DOHH2 (cell line): Measurements from ENCODE around the gene RPS15A.

ENCODE experiments used
- H3F3A ChIP-seq: fragments of 200-600 bp; sonication (generic), shearing (Covaris generic); 2 replicates; pipeline ENCODE4 v1.6.0; 2016; ENCODE audit warnings: antibody characterized with exemption, mild to moderate bottlenecking; ENCODE audit not compliant: control insufficient read depth, insufficient read depth
- H3K27ac ChIP-seq: fragments of 200-600 bp; sonication (generic); 2 replicates; pipeline ENCODE4 v1.5.1; 2014; ENCODE audit warnings: low read depth, mild to moderate bottlenecking, low read length, moderate library complexity
- H3K27me3 ChIP-seq: fragments of 200-600 bp; sonication (generic); 2 replicates; pipeline ENCODE4 v1.6.1; 2014; ENCODE audit warnings: mild to moderate bottlenecking, low read length, mixed read lengths; ENCODE audit not compliant: control insufficient read depth
- H3K36me3 ChIP-seq: fragments of 200-600 bp; sonication (generic); 2 replicates; pipeline ENCODE4 v1.6.1; 2014; ENCODE audit warnings: mild to moderate bottlenecking, low read length, moderate library complexity, mixed read lengths; ENCODE audit not compliant: control insufficient read depth
- H3K4me1 ChIP-seq: fragments of 200-600 bp; sonication (generic); 2 replicates; pipeline ENCODE4 v1.6.1; 2014; ENCODE audit warnings: mild to moderate bottlenecking, low read length, mixed read lengths; ENCODE audit not compliant: control insufficient read depth
- H3K4me2 ChIP-seq: fragments of 200-600 bp; sonication (generic); 2 replicates; pipeline ENCODE4 v1.6.0; 2014; ENCODE audit warnings: mild to moderate bottlenecking, low read length, moderate library complexity
- H3K4me3 ChIP-seq: fragments of 200-600 bp; sonication (generic); 2 replicates; pipeline ENCODE4 v1.5.1; 2014; ENCODE audit warnings: mild to moderate bottlenecking, low read length, mixed read lengths
- H3K79me2 ChIP-seq: fragments of 200-600 bp; sonication (generic); 2 replicates; pipeline ENCODE4 v1.6.1; 2014; ENCODE audit warnings: mild to moderate bottlenecking, low read length, mixed read lengths; ENCODE audit not compliant: control insufficient read depth
- H3K9me2 ChIP-seq: fragments of 200-600 bp; sonication (generic); replicated peaks from 2 replicates; pipeline ENCODE4 v1.6.1; 2014; ENCODE audit warnings: mild to moderate bottlenecking, low read length, mixed read lengths; ENCODE audit not compliant: control insufficient read depth
- H3K9me3 ChIP-seq: fragments of 200-600 bp; sonication (generic); 2 replicates; pipeline ENCODE4 v1.6.1; 2014; ENCODE audit warnings: antibody characterized with exemption, low read length, mixed read lengths; ENCODE audit not compliant: control insufficient read depth, insufficient read depth
- H4K20me1 ChIP-seq: fragments of 200-600 bp; sonication (generic); 2 replicates; pipeline ENCODE4 v1.6.0; 2014; ENCODE audit warnings: low read depth, mild to moderate bottlenecking, antibody characterized with exemption, low read length, moderate library complexity; ENCODE audit not compliant: control insufficient read depth, insufficient read depth
- CTCF ChIP-seq: fragments of 200-600 bp; sonication (generic); IDR thresholded peaks from one replicate; pipeline ENCODE4 v1.5.1; 2014; ENCODE audit warnings: antibody characterized with exemption, mild to moderate bottlenecking, low read depth, low read length; ENCODE audit not compliant: poor library complexity, severe bottlenecking
- EZH2phosphoT487 ChIP-seq: fragments of 200-600 bp; sonication (generic); IDR thresholded peaks from 2 replicates; pipeline ENCODE4 v1.6.1; 2017; ENCODE audit warnings: borderline replicate concordance, mild to moderate bottlenecking, antibody characterized with exemption, low read length, moderate library complexity, mixed read lengths

Gene RPS15A

GRCh38 chr16:18832006-18832405, 41.9 kb upstream of the RPS15A start:
- Histone ChIP-seq H3K9me3 (no peaks in the 10 kb centered on the region), H4K20me1 (no peaks in the 10 kb centered on the region), H3F3A (peaks cover 2% of the 10 kb centered on the region; the same call in 1 of the 2 replicates), H3K36me3 (peaks cover 91% of the 10 kb centered on the region), H3K27ac (no peak overlapping the region), H3K79me2 (no peaks in the 10 kb centered on the region), H3K9me2 (no peaks in the 10 kb centered on the region), H3K4me3 (no peak overlapping the region), H3K27me3 (no peaks in the 10 kb centered on the region), H3K4me2 (no peak overlapping the region), H3K4me1 (no peaks in the 10 kb centered on the region)
- TF ChIP-seq EZH2phosphoT487 (no peak), CTCF (no peak)

- H3K4me1 ChIP-seq: no peaks in the 10 kb centered on the region
- no peak overlapping the region for H3K27ac ChIP-seq
- H3K79me2 ChIP-seq: no peaks in the 10 kb centered on the region
- no peak overlapping the region for H3K4me3 ChIP-seq
- H4K20me1 ChIP-seq: no peaks in the 10 kb centered on the region
- no peaks in the 10 kb centered on the region for H3K9me3 ChIP-seq
- H3F3A ChIP-seq: peaks cover 2% of the 10 kb centered on the region; the same call in 1 of the 2 replicates
- TF ChIP-seq EZH2phosphoT487 (no peak), CTCF (no peak)
- H3K36me3 ChIP-seq: peaks cover 66% of the 10 kb centered on the region
- no peaks in the 10 kb centered on the region for H3K27me3 ChIP-seq
- H3K4me2 ChIP-seq: no peak overlapping the region
- H3K9me2 ChIP-seq: no peaks in the 10 kb centered on the region
These were observed 39.1 kb upstream of the RPS15A start for GRCh38 chr16:18829251-18829650.

GRCh38 chr16:18827890-18828289, 37.8 kb upstream of the RPS15A start:
- Histone ChIP-seq H3K4me2 (no peak overlapping the region), H3K27ac (no peak overlapping the region), H3K9me3 (no peaks in the 10 kb centered on the region), H4K20me1 (no peaks in the 10 kb centered on the region), H3K27me3 (no peaks in the 10 kb centered on the region), H3K9me2 (no peaks in the 10 kb centered on the region), H3K4me1 (no peaks in the 10 kb centered on the region), H3K36me3 (peaks cover 53% of the 10 kb centered on the region), H3F3A (peaks cover 2% of the 10 kb centered on the region; the same call in 1 of the 2 replicates), H3K79me2 (no peaks in the 10 kb centered on the region), H3K4me3 (no peak overlapping the region)
- no peak for TF ChIP-seq EZH2phosphoT487
- no peak for TF ChIP-seq CTCF

GRCh38 chr16:18816286-18816685, 26.2 kb upstream of the RPS15A start:
- H3K9me3 ChIP-seq: no peaks in the 10 kb centered on the region
- no peaks in the 10 kb centered on the region for H3K9me2 ChIP-seq
- no peak overlapping the region for H3K4me3 ChIP-seq
- peaks cover 77% of the 10 kb centered on the region for H3K36me3 ChIP-seq
- H3K79me2 ChIP-seq: no peaks in the 10 kb centered on the region
- H3F3A ChIP-seq: no peaks in the 10 kb centered on the region
- H4K20me1 ChIP-seq: no peaks in the 10 kb centered on the region
- no peak overlapping the region for H3K4me2 ChIP-seq
- H3K27me3 ChIP-seq: no peaks in the 10 kb centered on the region
- no peak overlapping the region for H3K27ac ChIP-seq
- no peaks in the 10 kb centered on the region for H3K4me1 ChIP-seq
- no peak for TF ChIP-seq EZH2phosphoT487
- TF ChIP-seq CTCF: no peak
